ENCODE data around the gene SLC28A3. TPM values are rescaled to one million over a fixed set of nuclear protein-coding genes. Genes with fewer than 3 reads are reported as not detected.

SLC28A3 gene
- total RNA-seq, 3 donors from 2014 or later (not counting 1 experiment from before 2014, with no cell fraction given) = 0.16 to 1.6 TPM; not detected in 1

DNA sequence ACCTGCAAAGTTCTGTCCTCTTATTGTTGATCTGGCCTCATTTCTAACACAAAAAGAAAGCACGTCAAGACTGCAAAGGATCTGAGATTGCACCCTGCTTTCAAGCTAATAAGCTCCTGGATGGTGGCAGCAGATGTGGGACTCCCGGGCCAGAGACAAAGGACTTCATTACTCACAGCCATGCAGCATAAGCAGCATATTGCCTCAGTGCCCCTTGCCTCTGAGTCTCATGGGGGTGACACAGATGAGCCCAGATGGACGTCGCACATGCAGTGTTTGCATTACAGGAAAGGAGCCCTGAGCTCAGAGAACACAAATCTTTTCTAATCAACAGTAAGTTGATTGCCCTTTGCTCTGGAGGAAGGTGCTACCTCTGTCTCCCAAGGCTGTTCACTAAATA is 105.0 kb downstream of the SLC28A3 start:
- no peak for ATAC-seq

DNA sequence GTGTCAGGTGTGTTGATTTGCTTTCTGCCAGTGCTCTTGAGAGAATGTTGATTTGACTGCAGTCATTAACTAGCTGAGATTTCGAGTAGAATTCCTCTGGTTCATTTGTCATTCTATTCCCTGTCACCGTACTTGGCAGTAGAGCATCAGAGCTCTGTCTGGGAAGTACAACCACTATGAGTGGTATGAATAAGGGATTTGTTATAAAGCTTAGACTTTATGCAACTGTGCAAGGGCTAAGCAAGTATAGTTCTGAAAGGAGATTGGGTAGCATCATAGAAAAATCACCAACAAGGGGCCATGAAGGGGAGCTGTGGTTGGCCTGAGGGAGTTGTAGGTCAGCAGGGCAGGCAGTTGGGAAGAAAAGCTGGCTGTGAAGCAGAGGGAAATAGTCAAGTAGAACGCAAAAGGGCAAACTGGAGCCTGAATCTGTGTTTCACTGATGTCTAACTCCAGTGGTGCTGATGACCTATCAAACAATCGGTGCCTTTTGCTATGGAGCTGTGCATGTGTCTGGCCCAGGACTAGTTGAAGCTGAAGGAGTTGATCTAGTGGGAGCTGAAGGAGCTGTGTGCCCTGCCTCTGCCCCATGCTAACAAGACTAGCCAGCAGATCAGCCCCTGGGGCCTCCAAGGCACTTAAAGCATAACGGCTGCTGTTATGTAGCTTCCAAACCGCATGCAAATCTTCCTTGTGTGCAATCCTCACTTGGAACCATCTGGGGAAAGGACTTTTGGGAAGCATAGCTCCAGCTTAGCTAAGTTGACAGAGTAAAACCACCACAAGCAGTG is 110.0 kb downstream of the SLC28A3 start:
- H3K4me3 ChIP-seq (ENCODE audit: low read length) = no peak overlapping the region
- Mint-ChIP-seq H3K4me1 (no peaks in the 10 kb centered on the region), H3K27ac (no peak overlapping the region), H3K9me3 (no peaks in the 10 kb centered on the region), H3K27me3 (ENCODE audit: low read depth in 2 of 2) (peaks cover 7 to 15% of the 10 kb centered on the region in 2 donors), H3K36me3 (no peaks in the 10 kb centered on the region), H3K4me3 (no peak overlapping the region)
- H3K27ac ChIP-seq (ENCODE audit: low read length) = no peak overlapping the region
- intact Hi-C loops (cut with micrococcal nuclease) = loop anchor here (10.0 kb wide), 1 partner anchor 84 kb away; no protein-coding TSS in a partner anchor
- DNase-seq = no peak
- H3K4me1 ChIP-seq (ENCODE audit: control insufficient read depth, insufficient read depth, low read length) = no peaks in the 10 kb centered on the region
- WGBS (ENCODE audit: insufficient coverage) = 90% methylated on average over 6 of the region's 6 CpGs
- TF ChIP-seq CTCF (IDR thresholded peaks at IDR 0.05) = no peak
- H3K27me3 ChIP-seq (ENCODE audit: control insufficient read depth, insufficient read depth, low read length) = no peaks in the 10 kb centered on the region
- H3K9me3 ChIP-seq (ENCODE audit: control insufficient read depth, insufficient read depth, low read length) = no peaks in the 10 kb centered on the region
- H3K36me3 ChIP-seq (ENCODE audit: control insufficient read depth, insufficient read depth, low read length) = no peaks in the 10 kb centered on the region
- ATAC-seq = no peak

More for the DNA sequence above, 105.0 kb downstream of the SLC28A3 start:
- no peak for DNase-seq
- no peak overlapping the region for H3K27ac Mint-ChIP-seq
- H3K4me1 ChIP-seq (ENCODE audit: control insufficient read depth, insufficient read depth, low read length) = no peaks in the 10 kb centered on the region
- no peaks in the 10 kb centered on the region for H3K36me3 ChIP-seq (ENCODE audit: control insufficient read depth, insufficient read depth, low read length)
- intact Hi-C loops (cut with micrococcal nuclease) = loop anchor here (10.0 kb wide), 1 partner anchor 79 kb away; no protein-coding TSS in a partner anchor
- peaks cover 3% of the 10 kb centered on the region for H3K9me3 ChIP-seq (ENCODE audit: control insufficient read depth, insufficient read depth, low read length)
- no peak for TF ChIP-seq CTCF (IDR thresholded peaks at IDR 0.05)
- no peaks in the 10 kb centered on the region for H3K9me3 Mint-ChIP-seq
- peaks cover 11 to 31% of the 10 kb centered on the region in 2 donors for H3K27me3 Mint-ChIP-seq (ENCODE audit: low read depth in 2 of 2)
- 85% methylated on average over 4 of the region's 4 CpGs for WGBS (ENCODE audit: insufficient coverage)
- H3K4me1 Mint-ChIP-seq = no peaks in the 10 kb centered on the region
- H3K27me3 ChIP-seq (ENCODE audit: control insufficient read depth, insufficient read depth, low read length) = no peaks in the 10 kb centered on the region
- H3K4me3 ChIP-seq (ENCODE audit: low read length) = no peak overlapping the region
- H3K36me3 Mint-ChIP-seq = no peaks in the 10 kb centered on the region
- H3K27ac ChIP-seq (ENCODE audit: low read length) = no peak overlapping the region
- H3K4me3 Mint-ChIP-seq = no peak overlapping the region

GRCh38 chr9:84229191-84229590 is 111.4 kb downstream of the SLC28A3 start:
- no peaks in the 10 kb centered on the region for H3K4me1 Mint-ChIP-seq
- Histone ChIP-seq H3K4me3 (ENCODE audit: low read length) (no peak overlapping the region), H3K27me3 (ENCODE audit: control insufficient read depth, insufficient read depth, low read length) (no peaks in the 10 kb centered on the region), H3K4me1 (ENCODE audit: control insufficient read depth, insufficient read depth, low read length) (no peaks in the 10 kb centered on the region), H3K27ac (ENCODE audit: low read length) (no peak overlapping the region), H3K9me3 (ENCODE audit: control insufficient read depth, insufficient read depth, low read length) (no peaks in the 10 kb centered on the region), H3K36me3 (ENCODE audit: control insufficient read depth, insufficient read depth, low read length) (no peaks in the 10 kb centered on the region)
- DNase-seq (no peak), ATAC-seq (no peak)
- peaks cover 10 to 19% of the 10 kb centered on the region in 2 donors for H3K27me3 Mint-ChIP-seq (ENCODE audit: low read depth in 2 of 2)
- TF ChIP-seq CTCF (IDR thresholded peaks at IDR 0.05) = no peak
- no peaks in the 10 kb centered on the region for H3K9me3 Mint-ChIP-seq
- no peak overlapping the region for H3K4me3 Mint-ChIP-seq
- no peak overlapping the region for H3K27ac Mint-ChIP-seq
- no peaks in the 10 kb centered on the region for H3K36me3 Mint-ChIP-seq
- whole genome bisulfite sequencing (ENCODE audit: insufficient coverage) = 81% methylated on average over 4 of the region's 4 CpGs
- intact Hi-C loops (cut with micrococcal nuclease) = no loop called here

All from natural killer cell (primary cell).